Panc1 (cell line): ENCODE measurements around the gene SC5D. TPM values are rescaled to one million over a fixed set of nuclear protein-coding genes. Genes with fewer than 3 reads are reported as not detected.

Experiments
- ATAC-seq: fragments of 200-7000 bp; cut with Tn5 transposase; 2 replicates; pipeline ENCODE4 v1.9.1; 2020; ENCODE audit warnings: mild to moderate bottlenecking, moderate library complexity
- BruUV-seq: library from RNA; stranded (reverse); fragments of 400-500 nt; replicated peaks from 2 replicates; lab custom pipeline; 2021; lab: Mats Ljungman, UMichigan
- CTCF ChIA-PET: fragments of 300-600 bp; sonication (Branson Sonifier 250); formaldehyde crosslinking; loops from one replicate; lab custom pipeline; 2022; ENCODE audit warnings: antibody characterized with exemption; lab: Charles Lee
- POLR2A ChIA-PET: fragments of 300-600 bp; sonication (Branson Sonifier 250); formaldehyde crosslinking; loops from one replicate; lab custom pipeline; 2022; ENCODE audit warnings: antibody characterized with exemption; lab: Charles Lee
- DNase-seq: peaks from one replicate; pipeline ENCODE4 v3.0.0-alpha.2; 2010; ENCODE audit warnings: low read depth, low spot score
- H3K27ac ChIP-seq: 2 replicates; pipeline ENCODE4 v1.5.1; 2011; ENCODE audit warnings: mild to moderate bottlenecking, low read length, inconsistent platforms
- H3K27me3 ChIP-seq: fragments of 200-500 bp; sonication (Bioruptor generic); 2 replicates; pipeline ENCODE4 v1.6.0; 2014; ENCODE audit warnings: low read length, inconsistent platforms; ENCODE audit not compliant: control insufficient read depth, insufficient read depth
- H3K36me3 ChIP-seq: fragments of 200-500 bp; sonication (Bioruptor generic); 2 replicates; pipeline ENCODE4 v1.5.1; 2014; ENCODE audit warnings: inconsistent platforms, mild to moderate bottlenecking, low read length, moderate library complexity; ENCODE audit not compliant: control insufficient read depth, insufficient read depth
- H3K4me1 ChIP-seq: 2 replicates; pipeline ENCODE4 v1.5.1; 2011; ENCODE audit warnings: inconsistent platforms, mild to moderate bottlenecking, low read length, moderate library complexity; ENCODE audit not compliant: control insufficient read depth, insufficient read depth
- H3K4me3 ChIP-seq, 2 experiments: 2 replicates each; pipeline ENCODE4 v1.5.1; 2011 to 2012; ENCODE audit warnings: low read depth in 2 of 2, low read length in 2 of 2, mild to moderate bottlenecking in 2 of 2, inconsistent platforms in 1 of 2, moderate library complexity in 1 of 2
- H3K9me3 ChIP-seq: fragments of 200-500 bp; sonication (Bioruptor generic); 2 replicates; pipeline ENCODE4 v1.5.1; 2014; ENCODE audit warnings: low read depth, mild to moderate bottlenecking, inconsistent platforms, low read length, moderate library complexity; ENCODE audit not compliant: control insufficient read depth, insufficient read depth
- POLR2AphosphoS5 ChIP-seq: IDR thresholded peaks from 2 replicates; pipeline ENCODE4 v1.6.1; 2012; ENCODE audit warnings: mild to moderate bottlenecking, low read depth, low read length, moderate library complexity
- SIN3A ChIP-seq: IDR thresholded peaks from 2 replicates; pipeline ENCODE4 v1.6.1; 2012; ENCODE audit warnings: low read depth, mild to moderate bottlenecking, low read length, moderate library complexity, borderline replicate concordance; ENCODE audit not compliant: insufficient read depth
- TCF7L2 ChIP-seq: IDR thresholded peaks from 2 replicates; pipeline ENCODE4 v1.6.1; 2011; ENCODE audit warnings: mild to moderate bottlenecking, low read depth, low read length, inconsistent platforms
- in situ Hi-C: cut with HindIII; loops from 2 replicates; pipeline ENCODE4 v1.10.0; 2016; ENCODE audit warnings: low sequenced_read_pairs, low pct_unique_long_range_greater_than_20kb
- intact Hi-C: fragments of 100-400 bp; cut with micrococcal nuclease; formaldehyde crosslinking; loops from one replicate; pipeline ENCODE4 v1.10.0; 2022; ENCODE audit not compliant: unreplicated experiment
- total RNA-seq: library from RNA; stranded (reverse); gene quantifications from one replicate; pipeline ENCODE4 v1.2.1, GENCODE V29; 2021; ENCODE audit not compliant: unreplicated experiment
- TF ChIP-seq, protein P1 (sequence below), 2 experiments: IDR thresholded peaks; 2 replicates each; pipeline ENCODE4 v1.6.1; 2011 to 2012; ENCODE audit warnings: low read depth in 2 of 2, control low read depth in 1 of 2, low read length in 1 of 2, mild to moderate bottlenecking in 1 of 2, moderate library complexity in 1 of 2; ENCODE audit not compliant: insufficient read depth in 1 of 2
- TF ChIP-seq, protein P2 (sequence below): fragments of 450-650 bp; IDR thresholded peaks from 2 replicates; pipeline ENCODE4 v1.5.1; 2017; ENCODE audit warnings: mild to moderate bottlenecking

Gene SC5D
- total RNA-seq, 1 experiment from 2014 or later, result 54.3 TPM

DNA sequence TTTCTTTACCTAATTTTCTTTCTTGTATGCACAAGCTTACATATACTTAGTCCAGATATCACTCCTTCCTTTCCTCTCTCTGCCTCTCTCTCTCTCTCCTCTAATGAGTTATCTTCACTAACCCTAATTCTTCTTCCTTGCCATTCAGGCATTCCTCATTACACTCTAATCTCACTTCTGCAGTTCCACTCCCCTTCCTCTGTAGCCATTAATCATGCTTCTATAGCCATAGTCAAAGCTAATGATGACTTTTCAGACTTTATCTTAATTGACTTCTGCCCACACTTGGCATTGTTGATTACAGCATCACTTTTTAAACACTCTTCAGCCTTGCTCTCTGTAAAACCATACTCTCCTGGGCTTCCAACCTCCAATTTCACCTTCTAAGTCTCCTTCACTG lies 35.3 kb upstream of the SC5D start:
- TF ChIP-seq POLR2AphosphoS5 (no peak), TCF7L2 (no peak), SIN3A (no peak)
- TF ChIP-seq, protein P1, sequence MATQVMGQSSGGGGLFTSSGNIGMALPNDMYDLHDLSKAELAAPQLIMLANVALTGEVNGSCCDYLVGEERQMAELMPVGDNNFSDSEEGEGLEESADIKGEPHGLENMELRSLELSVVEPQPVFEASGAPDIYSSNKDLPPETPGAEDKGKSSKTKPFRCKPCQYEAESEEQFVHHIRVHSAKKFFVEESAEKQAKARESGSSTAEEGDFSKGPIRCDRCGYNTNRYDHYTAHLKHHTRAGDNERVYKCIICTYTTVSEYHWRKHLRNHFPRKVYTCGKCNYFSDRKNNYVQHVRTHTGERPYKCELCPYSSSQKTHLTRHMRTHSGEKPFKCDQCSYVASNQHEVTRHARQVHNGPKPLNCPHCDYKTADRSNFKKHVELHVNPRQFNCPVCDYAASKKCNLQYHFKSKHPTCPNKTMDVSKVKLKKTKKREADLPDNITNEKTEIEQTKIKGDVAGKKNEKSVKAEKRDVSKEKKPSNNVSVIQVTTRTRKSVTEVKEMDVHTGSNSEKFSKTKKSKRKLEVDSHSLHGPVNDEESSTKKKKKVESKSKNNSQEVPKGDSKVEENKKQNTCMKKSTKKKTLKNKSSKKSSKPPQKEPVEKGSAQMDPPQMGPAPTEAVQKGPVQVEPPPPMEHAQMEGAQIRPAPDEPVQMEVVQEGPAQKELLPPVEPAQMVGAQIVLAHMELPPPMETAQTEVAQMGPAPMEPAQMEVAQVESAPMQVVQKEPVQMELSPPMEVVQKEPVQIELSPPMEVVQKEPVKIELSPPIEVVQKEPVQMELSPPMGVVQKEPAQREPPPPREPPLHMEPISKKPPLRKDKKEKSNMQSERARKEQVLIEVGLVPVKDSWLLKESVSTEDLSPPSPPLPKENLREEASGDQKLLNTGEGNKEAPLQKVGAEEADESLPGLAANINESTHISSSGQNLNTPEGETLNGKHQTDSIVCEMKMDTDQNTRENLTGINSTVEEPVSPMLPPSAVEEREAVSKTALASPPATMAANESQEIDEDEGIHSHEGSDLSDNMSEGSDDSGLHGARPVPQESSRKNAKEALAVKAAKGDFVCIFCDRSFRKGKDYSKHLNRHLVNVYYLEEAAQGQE (IDR thresholded peaks at IDR 0.05; ENCODE audit: insufficient read depth in 1 of 2, low read depth in 2 of 2, low read length in 1 of 2), result no peak
- TF ChIP-seq, protein P2, sequence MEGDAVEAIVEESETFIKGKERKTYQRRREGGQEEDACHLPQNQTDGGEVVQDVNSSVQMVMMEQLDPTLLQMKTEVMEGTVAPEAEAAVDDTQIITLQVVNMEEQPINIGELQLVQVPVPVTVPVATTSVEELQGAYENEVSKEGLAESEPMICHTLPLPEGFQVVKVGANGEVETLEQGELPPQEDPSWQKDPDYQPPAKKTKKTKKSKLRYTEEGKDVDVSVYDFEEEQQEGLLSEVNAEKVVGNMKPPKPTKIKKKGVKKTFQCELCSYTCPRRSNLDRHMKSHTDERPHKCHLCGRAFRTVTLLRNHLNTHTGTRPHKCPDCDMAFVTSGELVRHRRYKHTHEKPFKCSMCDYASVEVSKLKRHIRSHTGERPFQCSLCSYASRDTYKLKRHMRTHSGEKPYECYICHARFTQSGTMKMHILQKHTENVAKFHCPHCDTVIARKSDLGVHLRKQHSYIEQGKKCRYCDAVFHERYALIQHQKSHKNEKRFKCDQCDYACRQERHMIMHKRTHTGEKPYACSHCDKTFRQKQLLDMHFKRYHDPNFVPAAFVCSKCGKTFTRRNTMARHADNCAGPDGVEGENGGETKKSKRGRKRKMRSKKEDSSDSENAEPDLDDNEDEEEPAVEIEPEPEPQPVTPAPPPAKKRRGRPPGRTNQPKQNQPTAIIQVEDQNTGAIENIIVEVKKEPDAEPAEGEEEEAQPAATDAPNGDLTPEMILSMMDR, result no peak
- no peak for ATAC-seq
- intact Hi-C loops, result no loop called here
- BruUV-seq, result no TSS peak
- Histone ChIP-seq H3K36me3 (no peaks in the 10 kb centered on the region), H3K4me3 (no peak overlapping the region), H3K27ac (no peak overlapping the region), H3K27me3 (peaks cover 3% of the 10 kb centered on the region; the same call in 1 of the 2 replicates), H3K9me3 (no peaks in the 10 kb centered on the region), H3K4me1 (no peaks in the 10 kb centered on the region)
- in situ Hi-C loops, result no loop called here
- CTCF ChIA-PET, result no interaction called here
- DNase-seq, result no peak
- POLR2A ChIA-PET, result no interaction called here

DNA sequence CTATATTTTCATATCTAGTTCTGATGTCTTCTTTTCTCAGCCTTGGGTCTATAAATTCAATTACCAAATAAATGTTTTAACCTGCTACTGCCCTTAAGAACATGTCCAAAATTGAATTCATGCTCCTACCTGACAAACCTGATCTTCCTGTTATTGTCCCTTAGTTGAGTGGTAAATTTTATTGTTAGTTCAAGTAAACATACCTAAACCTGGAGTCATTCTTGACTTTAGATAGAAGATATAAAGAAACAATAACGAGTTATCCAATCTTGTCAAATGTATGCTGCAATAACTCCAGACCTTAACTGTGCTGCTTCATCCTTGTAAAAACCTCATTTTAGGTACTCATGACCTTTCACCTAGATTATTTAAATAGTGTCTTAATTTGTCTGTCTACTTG lies 34.6 kb upstream of the SC5D start:
- intact Hi-C loops (no loop called here), in situ Hi-C loops (no loop called here)
- POLR2A ChIA-PET, result no interaction called here
- Histone ChIP-seq H3K4me3 (no peak overlapping the region), H3K27me3 (peaks cover 3% of the 10 kb centered on the region; the same call in 1 of the 2 replicates), H3K27ac (no peak overlapping the region), H3K9me3 (no peaks in the 10 kb centered on the region), H3K4me1 (no peaks in the 10 kb centered on the region), H3K36me3 (no peaks in the 10 kb centered on the region)
- CTCF ChIA-PET, result no interaction called here
- TF ChIP-seq POLR2AphosphoS5 (no peak), SIN3A (no peak), TCF7L2 (no peak)
- TF ChIP-seq, protein P1 (IDR thresholded peaks at IDR 0.05; ENCODE audit: insufficient read depth in 1 of 2, low read depth in 2 of 2, low read length in 1 of 2), result no peak
- no TSS peak for BruUV-seq
- DNase-seq, result no peak
- ATAC-seq, result no peak
